OCI-LY3 (cell line): ENCODE results near the gene OR10R2.

Source experiments
- H2AFZ ChIP-seq: fragments of 200-600, 300-600 bp; shearing (Covaris generic); 2 replicates; pipeline ENCODE4 v1.6.0; 2014; ENCODE audit warnings: antibody characterized with exemption, low read depth, low read length
- H3K27ac ChIP-seq: fragments of 200-600, 300-600 bp; sonication (generic); 2 replicates; pipeline ENCODE4 v1.5.1; 2014; ENCODE audit warnings: mild to moderate bottlenecking, low read length, moderate library complexity, mixed read lengths
- H3K27me3 ChIP-seq: fragments of 200-600, 300-600 bp; sonication (generic); 2 replicates; pipeline ENCODE4 v1.6.1; 2014; ENCODE audit warnings: low read depth, low read length, mixed read lengths
- H3K36me3 ChIP-seq: fragments of 200-600, 300-600 bp; sonication (generic); replicated peaks from 2 replicates; pipeline ENCODE3; 2014; ENCODE audit warnings: low read depth, low read length, mixed read lengths
- H3K4me1 ChIP-seq: fragments of 300-600, 200-600 bp; sonication (generic); 2 replicates; pipeline ENCODE4 v1.6.1; 2014; ENCODE audit warnings: low read length, mixed read lengths
- H3K4me2 ChIP-seq: fragments of 200-600, 300-600 bp; sonication (generic); 2 replicates; pipeline ENCODE4 v1.6.1; 2014; ENCODE audit warnings: low read length, mixed read lengths
- H3K4me3 ChIP-seq: fragments of 300-600, 200-600 bp; sonication (generic); 2 replicates; pipeline ENCODE4 v1.5.1; 2014; ENCODE audit warnings: antibody characterized with exemption, mild to moderate bottlenecking, low read length, moderate library complexity
- H3K79me2 ChIP-seq: fragments of 300-600, 200-600 bp; shearing (Covaris generic); 2 replicates; pipeline ENCODE4 v1.6.1; 2014; ENCODE audit warnings: mild to moderate bottlenecking, low read length, mixed read lengths
- H3K9ac ChIP-seq: fragments of 300-600, 200-600 bp; shearing (Covaris generic); 2 replicates; pipeline ENCODE4 v1.6.0; 2014; ENCODE audit warnings: mild to moderate bottlenecking, low read length, moderate library complexity
- H3K9me3 ChIP-seq: fragments of 200-600, 300-600 bp; shearing (Covaris generic); 2 replicates; pipeline ENCODE4 v1.6.1; 2014; ENCODE audit warnings: low read length, mixed read lengths; ENCODE audit not compliant: insufficient read depth
- H4K20me1 ChIP-seq: fragments of 200-600, 300-600 bp; sonication (generic); 2 replicates; pipeline ENCODE4 v1.6.1; 2016; ENCODE audit warnings: low read length, mixed read lengths; ENCODE audit not compliant: insufficient read depth
- CTCF ChIP-seq: fragments of 200-600, 300-600 bp; sonication (generic); IDR thresholded peaks from 2 replicates; pipeline ENCODE4 v1.5.1; 2014; ENCODE audit warnings: antibody characterized with exemption, low read length, low read depth
- EZH2phosphoT487 ChIP-seq: fragments of 200-600 bp; shearing (Covaris generic); IDR thresholded peaks from 2 replicates; pipeline ENCODE4 v1.6.1; 2018; ENCODE audit warnings: antibody characterized with exemption, mixed run types, low read depth

OR10R2 gene

GRCh38 chr1:158520955-158521665 lies 49.1 kb downstream of the OR10R2 start:
- no peaks in the 10 kb centered on the region for H4K20me1 ChIP-seq

GRCh38 chr1:158521666-158522058 lies 49.6 kb downstream of the OR10R2 start:
- H3K9me3 ChIP-seq = no peaks in the 10 kb centered on the region
- no peaks in the 10 kb centered on the region for H3K4me1 ChIP-seq
- H3K79me2 ChIP-seq = no peaks in the 10 kb centered on the region
- peaks cover 6% of the 10 kb centered on the region; the same call in 1 of the 2 replicates for H3K27me3 ChIP-seq
- no peak overlapping the region for H2AFZ ChIP-seq
- no peak overlapping the region for H3K4me3 ChIP-seq
- no peaks in the 10 kb centered on the region for H3K36me3 ChIP-seq
- no peak for TF ChIP-seq CTCF
- no peak for TF ChIP-seq EZH2phosphoT487
- H3K9ac ChIP-seq = no peak overlapping the region
- H3K4me2 ChIP-seq = no peak overlapping the region
- H4K20me1 ChIP-seq = no peaks in the 10 kb centered on the region
- no peak overlapping the region for H3K27ac ChIP-seq

More at GRCh38 chr1:158520955-158521665, 49.1 kb downstream of the OR10R2 start:
- Histone ChIP-seq H3K4me1 (peaks cover 3% of the 10 kb centered on the region; the same call in 1 of the 2 replicates), H3K9me3 (no peaks in the 10 kb centered on the region), H3K79me2 (no peaks in the 10 kb centered on the region), H2AFZ (no peak overlapping the region; the same call in 1 of the 2 replicates), H3K4me2 (no peak overlapping the region), H3K27ac (no peak overlapping the region), H3K9ac (no peak overlapping the region), H3K36me3 (no peaks in the 10 kb centered on the region), H3K4me3 (no peak overlapping the region), H3K27me3 (peaks cover 6% of the 10 kb centered on the region; the same call in 1 of the 2 replicates)
- TF ChIP-seq EZH2phosphoT487 (no peak), CTCF (no peak)

GRCh38 chr1:158527190-158527815 lies 55.3 kb downstream of the OR10R2 start:
- Histone ChIP-seq H3K27ac (no peak overlapping the region), H3K27me3 (peaks cover 16% of the 10 kb centered on the region; the same call in 1 of the 2 replicates), H3K9me3 (no peaks in the 10 kb centered on the region), H3K79me2 (no peaks in the 10 kb centered on the region), H3K4me2 (no peak overlapping the region), H4K20me1 (no peaks in the 10 kb centered on the region), H2AFZ (no peak overlapping the region), H3K9ac (no peak overlapping the region), H3K36me3 (no peaks in the 10 kb centered on the region), H3K4me3 (no peak overlapping the region), H3K4me1 (no peaks in the 10 kb centered on the region)
- TF ChIP-seq CTCF = peak; percentile 80
- TF ChIP-seq EZH2phosphoT487 = no peak
